Kidney epithelial cell (primary cell): ENCODE data around the gene PHTF2. TPM values are rescaled to one million over a fixed set of nuclear protein-coding genes. Genes with fewer than 3 reads are reported as not detected.
A peak's percentile ranks its signal among the peaks of the same experiment; 100 is the strongest.

Source experiments
- DNase-seq: peaks from one replicate; pipeline ENCODE4 v3.0.0-alpha.2; 2010; ENCODE audit warnings: low read depth
- H3K27me3 ChIP-seq: 2 replicates; pipeline ENCODE4 v1.6.0; 2011; ENCODE audit warnings: low read length; ENCODE audit not compliant: control insufficient read depth, insufficient read depth
- H3K36me3 ChIP-seq: 2 replicates; pipeline ENCODE4 v1.5.1; 2011; ENCODE audit warnings: low read length; ENCODE audit not compliant: control insufficient read depth, insufficient read depth
- H3K4me3 ChIP-seq: 2 replicates; pipeline ENCODE4 v1.5.1; 2011; ENCODE audit warnings: low read depth, mild to moderate bottlenecking, control low read depth, low read length
- total RNA-seq: library from RNA; depleted of rRNA; stranded (reverse); fragments of >200 nt; gene quantifications from 2 replicates; pipeline ENCODE4 v1.2.3, GENCODE V29; 2015
- TF ChIP-seq, protein P1 (sequence below): IDR thresholded peaks from 2 replicates; pipeline ENCODE4 v1.5.1; 2011; ENCODE audit warnings: mild to moderate bottlenecking, moderate library complexity, low read length, control low read depth, inconsistent platforms; ENCODE audit not compliant: insufficient read depth, poor library complexity, severe bottlenecking

The PHTF2 gene
- total RNA-seq, 1 donor from 2014 or later, result 7.3 TPM

DNA sequence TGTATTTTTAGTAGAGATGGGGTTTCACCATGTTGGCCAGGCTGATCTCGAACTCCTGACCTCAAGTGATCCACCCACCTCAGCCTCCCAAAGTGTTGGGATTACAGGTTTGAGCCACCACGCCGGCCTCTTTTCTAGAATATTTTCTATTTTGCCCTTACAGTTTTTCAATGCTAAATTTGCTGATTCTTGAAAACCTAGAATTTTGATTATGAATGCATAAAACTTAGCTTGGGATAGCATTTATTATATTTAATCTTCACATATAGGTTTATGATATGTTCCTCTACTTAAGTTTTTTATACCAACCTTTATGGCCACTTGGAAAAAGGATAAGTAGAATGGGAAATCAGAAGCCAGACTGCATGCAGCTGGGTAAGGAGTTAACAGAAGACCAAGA, 2.5 kb upstream of the PHTF2 start:
- H3K4me3 ChIP-seq, result no peak overlapping the region
- no peaks in the 10 kb centered on the region for H3K36me3 ChIP-seq
- TF ChIP-seq, protein P1, sequence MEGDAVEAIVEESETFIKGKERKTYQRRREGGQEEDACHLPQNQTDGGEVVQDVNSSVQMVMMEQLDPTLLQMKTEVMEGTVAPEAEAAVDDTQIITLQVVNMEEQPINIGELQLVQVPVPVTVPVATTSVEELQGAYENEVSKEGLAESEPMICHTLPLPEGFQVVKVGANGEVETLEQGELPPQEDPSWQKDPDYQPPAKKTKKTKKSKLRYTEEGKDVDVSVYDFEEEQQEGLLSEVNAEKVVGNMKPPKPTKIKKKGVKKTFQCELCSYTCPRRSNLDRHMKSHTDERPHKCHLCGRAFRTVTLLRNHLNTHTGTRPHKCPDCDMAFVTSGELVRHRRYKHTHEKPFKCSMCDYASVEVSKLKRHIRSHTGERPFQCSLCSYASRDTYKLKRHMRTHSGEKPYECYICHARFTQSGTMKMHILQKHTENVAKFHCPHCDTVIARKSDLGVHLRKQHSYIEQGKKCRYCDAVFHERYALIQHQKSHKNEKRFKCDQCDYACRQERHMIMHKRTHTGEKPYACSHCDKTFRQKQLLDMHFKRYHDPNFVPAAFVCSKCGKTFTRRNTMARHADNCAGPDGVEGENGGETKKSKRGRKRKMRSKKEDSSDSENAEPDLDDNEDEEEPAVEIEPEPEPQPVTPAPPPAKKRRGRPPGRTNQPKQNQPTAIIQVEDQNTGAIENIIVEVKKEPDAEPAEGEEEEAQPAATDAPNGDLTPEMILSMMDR, result no peak
- DNase-seq, result no peak
- no peaks in the 10 kb centered on the region for H3K27me3 ChIP-seq

DNA sequence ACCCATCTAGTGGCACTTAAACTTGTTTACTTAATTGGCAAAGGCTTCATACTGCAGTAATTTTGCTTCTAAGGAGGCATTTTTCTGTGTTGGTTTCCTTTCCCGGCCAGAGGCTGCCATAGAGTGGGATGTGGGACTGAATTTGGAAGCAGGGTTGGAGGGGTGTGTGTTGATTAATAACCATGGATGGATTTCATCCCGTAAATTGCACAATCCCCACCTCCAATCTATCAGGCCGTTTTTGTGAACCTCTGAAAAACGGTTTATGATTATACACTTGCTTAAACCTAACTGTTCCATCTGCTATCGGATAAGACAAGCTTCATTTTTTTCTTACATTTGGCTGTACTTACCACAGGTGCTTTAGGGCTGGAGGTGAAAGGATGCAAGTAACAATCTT, 1.6 kb upstream of the PHTF2 start:
- Histone ChIP-seq H3K27me3 (no peaks in the 10 kb centered on the region), H3K36me3 (no peaks in the 10 kb centered on the region), H3K4me3 (peak overlapping the region; percentile 69)
- DNase-seq, result no peak
- TF ChIP-seq, protein P1, result no peak

DNA sequence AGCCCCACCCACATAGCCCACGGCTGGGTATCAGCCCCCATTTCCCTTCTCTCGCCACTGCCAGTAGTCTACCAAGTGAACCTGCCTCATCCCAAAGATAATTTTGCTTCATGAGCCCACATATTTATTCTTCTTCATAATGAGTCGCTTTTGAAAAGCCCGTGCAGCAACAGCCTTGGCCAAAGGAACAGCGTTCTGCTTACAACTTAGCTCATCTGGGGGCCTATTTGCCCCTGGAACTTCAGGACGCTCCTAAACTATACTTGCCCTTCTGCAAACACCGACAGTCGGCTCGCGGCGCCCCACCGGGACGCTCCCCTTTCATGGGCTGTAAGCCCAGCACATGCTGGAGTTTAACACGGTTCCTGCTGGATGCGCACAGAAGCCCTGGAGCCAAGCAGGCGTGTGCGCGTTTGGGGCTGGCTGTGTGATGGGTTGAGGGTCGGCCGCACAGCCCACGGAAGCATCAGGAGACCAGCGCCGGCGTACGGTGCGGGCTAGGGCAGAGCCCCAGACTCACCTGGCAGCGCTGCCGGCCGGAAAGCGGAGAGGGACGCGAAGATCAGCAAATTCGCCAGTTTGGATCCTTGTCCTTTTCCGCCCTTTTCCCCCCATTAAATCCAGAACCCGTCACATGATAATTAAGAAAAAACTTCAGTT, 709 bp upstream of the PHTF2 start:
- DNase-seq, result no peak
- TF ChIP-seq, protein P1, result no peak
- H3K36me3 ChIP-seq, result no peaks in the 10 kb centered on the region

GRCh38 chr7:77799078-77799964, 748 bp downstream of the PHTF2 start:
- Histone ChIP-seq H3K4me3 (peak overlapping the region; percentile 67), H3K36me3 (no peaks in the 10 kb centered on the region), H3K27me3 (no peaks in the 10 kb centered on the region)
- no peak for DNase-seq
- TF ChIP-seq, protein P1, result no peak

More for the DNA sequence above, 709 bp upstream of the PHTF2 start:
- no peaks in the 10 kb centered on the region for H3K27me3 ChIP-seq
- H3K4me3 ChIP-seq, result peak overlapping the region; percentile 69

GRCh38 chr7:77800158-77800557, 1.6 kb downstream of the PHTF2 start:
- Histone ChIP-seq H3K4me3 (no peak overlapping the region), H3K27me3 (no peaks in the 10 kb centered on the region)
- TF ChIP-seq, protein P1, result no peak

More at GRCh38 chr7:77800158-77800557, 1.6 kb downstream of the PHTF2 start:
- DNase-seq, result no peak
- no peaks in the 10 kb centered on the region for H3K36me3 ChIP-seq
